Karpas-422 (cell line): ENCODE data around the gene NHLRC3. TPM values are rescaled to one million over a fixed set of nuclear protein-coding genes. Genes with fewer than 3 reads are reported as not detected.
A peak's percentile ranks its signal among the peaks of the same experiment; 100 is the strongest.

Source experiments
- DNase-seq: peaks from one replicate; pipeline ENCODE4 v3.0.0-alpha.2; 2015
- H2AFZ ChIP-seq: fragments of 200-600 bp; sonication (generic); 2 replicates; pipeline ENCODE4 v1.6.1; 2014; ENCODE audit warnings: antibody characterized with exemption, low read length, mixed read lengths
- H3K27ac ChIP-seq: fragments of 200-600 bp; sonication (generic); 2 replicates; pipeline ENCODE4 v1.5.1; 2014; ENCODE audit warnings: mild to moderate bottlenecking, low read length, moderate library complexity
- H3K27me3 ChIP-seq: fragments of 200-600 bp; sonication (generic); 2 replicates; pipeline ENCODE4 v1.6.1; 2014; ENCODE audit warnings: low read length, mixed read lengths
- H3K36me3 ChIP-seq: fragments of 200-600 bp; sonication (generic); 2 replicates; pipeline ENCODE4 v1.6.1; 2014; ENCODE audit warnings: low read length, mixed read lengths; ENCODE audit not compliant: insufficient read depth
- H3K4me1 ChIP-seq: fragments of 200-600 bp; sonication (generic); 2 replicates; pipeline ENCODE4 v1.6.1; 2014; ENCODE audit warnings: mild to moderate bottlenecking, low read length, mixed read lengths
- H3K4me2 ChIP-seq: fragments of 200-600 bp; sonication (generic); 2 replicates; pipeline ENCODE4 v1.6.1; 2014; ENCODE audit warnings: low read length, low read depth, mild to moderate bottlenecking; ENCODE audit not compliant: poor library complexity, severe bottlenecking
- H3K4me3 ChIP-seq: fragments of 200-600 bp; sonication (generic); 2 replicates; pipeline ENCODE4 v1.5.1; 2014; ENCODE audit warnings: mild to moderate bottlenecking, antibody characterized with exemption, low read length, mixed read lengths
- H3K79me2 ChIP-seq: fragments of 200-600 bp; sonication (generic); 2 replicates; pipeline ENCODE4 v1.6.1; 2014; ENCODE audit warnings: mild to moderate bottlenecking, low read length, mixed read lengths
- H3K9ac ChIP-seq: fragments of 200-600 bp; sonication (generic); 2 replicates; pipeline ENCODE4 v1.6.0; 2014; ENCODE audit warnings: low read length
- H3K9me2 ChIP-seq: fragments of 200-600 bp; sonication (generic), shearing (Covaris generic); replicated peaks from 2 replicates; pipeline ENCODE4 v1.6.0; 2014; ENCODE audit warnings: mild to moderate bottlenecking, low read length, moderate library complexity; ENCODE audit not compliant: insufficient read depth
- H3K9me3 ChIP-seq: fragments of 300-700, 200-600 bp; sonication (generic); 2 replicates; pipeline ENCODE4 v1.6.1; 2014; ENCODE audit warnings: low read length, mixed read lengths
- H4K20me1 ChIP-seq: fragments of 200-600 bp; sonication (generic); 2 replicates; pipeline ENCODE4 v1.6.1; 2014; ENCODE audit warnings: mild to moderate bottlenecking, antibody characterized with exemption, low read length, low read depth; ENCODE audit not compliant: insufficient read depth
- total RNA-seq: library from RNA; depleted of rRNA; stranded (reverse); fragments of >200 nt; shearing (Covaris generic); gene quantifications from 2 replicates; pipeline ENCODE4 v1.2.3, GENCODE V29; 2014; ENCODE audit warnings: low replicate concordance

The NHLRC3 gene
- total RNA-seq, 1 experiment from 2014 or later: 52.4 TPM

DNA sequence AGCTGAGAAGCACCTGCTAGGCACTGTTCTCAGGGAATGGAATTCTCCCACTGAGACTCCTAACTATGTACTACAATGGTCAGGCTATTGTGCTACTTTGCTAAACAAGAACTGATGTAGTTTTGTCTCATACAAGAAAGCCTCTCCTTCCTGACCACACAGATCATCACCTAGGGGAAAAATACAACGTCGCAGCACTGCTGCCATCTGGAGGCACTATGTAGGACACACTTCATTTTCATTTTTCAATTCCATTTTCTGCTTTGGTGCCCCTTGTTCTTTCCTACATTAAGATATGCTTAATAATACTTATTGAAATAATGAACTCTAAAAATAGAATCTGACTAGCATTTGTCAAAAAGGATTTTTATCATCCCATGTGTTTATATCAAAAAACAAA is 21.5 kb upstream of the NHLRC3 start:
- H3K4me1 ChIP-seq: no peaks in the 10 kb centered on the region
- no peaks in the 10 kb centered on the region for H3K9me3 ChIP-seq
- H3K36me3 ChIP-seq: peaks cover 68% of the 10 kb centered on the region
- H3K4me3 ChIP-seq: no peak overlapping the region
- H3K79me2 ChIP-seq: peaks cover 6% of the 10 kb centered on the region
- no peaks in the 10 kb centered on the region for H3K9me2 ChIP-seq
- no peaks in the 10 kb centered on the region; the same call in 1 of the 2 replicates for H4K20me1 ChIP-seq
- no peak overlapping the region for H2AFZ ChIP-seq
- peak; percentile 54 for DNase-seq
- H3K4me2 ChIP-seq: no peak overlapping the region
- H3K27ac ChIP-seq: no peak overlapping the region
- no peak overlapping the region for H3K9ac ChIP-seq
- H3K27me3 ChIP-seq: no peaks in the 10 kb centered on the region

GRCh38 chr13:39020853-39021462 is 17.3 kb upstream of the NHLRC3 start:
- no peak for DNase-seq
- Histone ChIP-seq H4K20me1 (no peaks in the 10 kb centered on the region), H3K79me2 (peaks cover 21% of the 10 kb centered on the region), H3K27me3 (no peaks in the 10 kb centered on the region), H3K36me3 (peaks cover 67% of the 10 kb centered on the region; the same call in 1 of the 2 replicates), H3K9me3 (no peaks in the 10 kb centered on the region), H3K4me1 (no peaks in the 10 kb centered on the region), H3K9ac (no peak overlapping the region), H3K4me2 (no peak overlapping the region), H2AFZ (no peak overlapping the region), H3K27ac (no peak overlapping the region), H3K4me3 (no peak overlapping the region), H3K9me2 (no peaks in the 10 kb centered on the region)

- Histone ChIP-seq H3K27ac (no peak overlapping the region), H3K9me3 (no peaks in the 10 kb centered on the region), H3K4me3 (no peak overlapping the region), H3K36me3 (peaks cover 71% of the 10 kb centered on the region; the same call in 1 of the 2 replicates), H3K27me3 (no peaks in the 10 kb centered on the region), H2AFZ (no peak overlapping the region), H3K9me2 (no peaks in the 10 kb centered on the region), H3K9ac (no peak overlapping the region), H3K79me2 (peaks cover 35% of the 10 kb centered on the region), H3K4me2 (no peak overlapping the region), H3K4me1 (no peaks in the 10 kb centered on the region), H4K20me1 (no peaks in the 10 kb centered on the region)
- DNase-seq: no peak
Measured at GRCh38 chr13:39023316-39023715, 14.9 kb upstream of the NHLRC3 start.

GRCh38 chr13:39023761-39024160 is 14.5 kb upstream of the NHLRC3 start:
- Histone ChIP-seq H3K4me2 (no peak overlapping the region), H3K79me2 (peaks cover 38% of the 10 kb centered on the region), H3K9me3 (no peaks in the 10 kb centered on the region), H2AFZ (no peak overlapping the region), H3K9ac (no peak overlapping the region), H3K4me1 (no peaks in the 10 kb centered on the region), H3K27ac (no peak overlapping the region), H3K4me3 (no peak overlapping the region), H4K20me1 (no peaks in the 10 kb centered on the region), H3K27me3 (no peaks in the 10 kb centered on the region), H3K36me3 (peaks cover 71% of the 10 kb centered on the region; the same call in 1 of the 2 replicates), H3K9me2 (no peaks in the 10 kb centered on the region)
- no peak for DNase-seq

DNA sequence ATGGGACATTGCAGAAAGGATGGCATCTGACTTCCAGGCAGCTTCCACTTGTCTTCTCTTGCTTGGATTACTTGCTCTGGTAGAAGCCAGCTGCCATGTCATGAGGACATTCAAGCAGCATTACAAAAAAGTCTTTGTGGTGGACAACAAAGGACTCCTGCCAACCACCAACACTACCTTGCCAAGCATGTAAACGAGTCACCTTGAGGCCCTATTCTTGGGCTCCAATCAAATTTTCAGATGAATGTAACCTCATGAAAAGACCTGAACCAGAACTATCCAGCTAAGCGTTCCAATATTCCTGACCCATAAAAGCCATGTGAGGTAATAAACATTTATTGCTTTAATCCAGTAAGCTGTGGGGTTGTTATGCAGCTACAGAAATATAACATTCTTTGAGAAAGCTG is 12.8 kb upstream of the NHLRC3 start:
- H2AFZ ChIP-seq: no peak overlapping the region
- no peaks in the 10 kb centered on the region for H3K4me1 ChIP-seq
- H3K9me2 ChIP-seq: no peaks in the 10 kb centered on the region
- H3K27ac ChIP-seq: no peak overlapping the region
- H4K20me1 ChIP-seq: no peaks in the 10 kb centered on the region
- H3K36me3 ChIP-seq: peaks cover 85% of the 10 kb centered on the region
- DNase-seq: no peak
- H3K79me2 ChIP-seq: peaks cover 51% of the 10 kb centered on the region
- no peaks in the 10 kb centered on the region for H3K9me3 ChIP-seq
- no peak overlapping the region for H3K4me3 ChIP-seq
- no peaks in the 10 kb centered on the region for H3K27me3 ChIP-seq
- no peak overlapping the region for H3K4me2 ChIP-seq
- no peak overlapping the region for H3K9ac ChIP-seq

DNA sequence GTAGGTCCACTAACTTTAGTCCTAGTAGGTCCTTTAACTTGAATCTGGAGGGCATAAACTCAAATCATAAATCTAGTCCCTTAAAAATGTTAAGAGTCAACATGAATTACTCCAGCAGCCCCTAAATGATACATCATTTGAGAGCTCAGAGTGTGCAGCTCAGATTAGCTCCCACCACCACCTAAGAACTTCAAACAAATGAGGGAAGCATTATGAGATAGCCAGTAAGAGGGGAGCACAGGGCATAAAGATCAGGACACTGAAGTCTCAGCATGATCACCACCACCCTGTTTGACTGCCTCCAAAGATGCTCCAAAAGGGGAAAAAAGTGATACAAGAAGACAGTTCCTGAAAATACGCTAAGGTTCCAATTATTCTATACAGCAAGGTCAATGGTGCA is 6.1 kb upstream of the NHLRC3 start:
- Histone ChIP-seq H3K9me3 (no peaks in the 10 kb centered on the region), H2AFZ (no peak overlapping the region), H3K9ac (no peak overlapping the region), H3K79me2 (peaks cover 94% of the 10 kb centered on the region), H3K36me3 (peaks cover 45% of the 10 kb centered on the region), H3K27me3 (no peaks in the 10 kb centered on the region), H3K4me2 (no peak overlapping the region), H3K4me3 (no peak overlapping the region), H3K4me1 (peaks cover 27% of the 10 kb centered on the region), H3K9me2 (no peaks in the 10 kb centered on the region), H4K20me1 (peaks cover 4% of the 10 kb centered on the region; the same call in 1 of the 2 replicates), H3K27ac (no peak overlapping the region)
- no peak for DNase-seq

DNA sequence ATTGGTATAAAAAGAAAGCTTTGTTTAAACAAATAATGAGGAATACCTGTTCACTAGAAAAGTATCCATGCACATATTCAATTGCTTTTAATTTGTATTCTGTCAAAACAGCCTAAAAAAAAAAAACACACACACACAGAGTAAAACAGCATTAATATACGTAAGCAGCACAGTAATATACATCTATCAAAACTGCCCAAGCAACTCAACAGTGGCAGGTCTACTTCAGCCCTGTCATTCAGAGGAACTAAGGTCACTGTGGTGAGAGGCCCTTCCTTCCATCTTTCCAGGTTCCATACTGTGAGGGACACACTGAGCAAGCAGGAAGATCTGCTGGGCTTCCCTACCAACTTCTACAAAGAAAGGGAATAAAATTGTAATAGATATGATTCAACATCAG is 4.2 kb upstream of the NHLRC3 start:
- no peak overlapping the region for H3K27ac ChIP-seq
- peaks cover 97% of the 10 kb centered on the region for H3K79me2 ChIP-seq
- H3K4me3 ChIP-seq: peak overlapping the region; percentile 73
- peaks cover 4% of the 10 kb centered on the region; the same call in 1 of the 2 replicates for H4K20me1 ChIP-seq
- H3K36me3 ChIP-seq: peaks cover 28% of the 10 kb centered on the region
- no peak overlapping the region for H2AFZ ChIP-seq
- DNase-seq: no peak
- H3K9ac ChIP-seq: peak overlapping the region; percentile 82; the same call in 1 of the 2 replicates
- peak overlapping the region; percentile 78 for H3K4me2 ChIP-seq
- H3K9me2 ChIP-seq: no peaks in the 10 kb centered on the region
- H3K27me3 ChIP-seq: no peaks in the 10 kb centered on the region
- H3K9me3 ChIP-seq: no peaks in the 10 kb centered on the region
- peaks cover 27% of the 10 kb centered on the region for H3K4me1 ChIP-seq

GRCh38 chr13:39035204-39035603 is 3.1 kb upstream of the NHLRC3 start:
- peak overlapping the region; percentile 78 for H3K4me2 ChIP-seq

More at GRCh38 chr13:39035204-39035603, 3.1 kb upstream of the NHLRC3 start:
- Histone ChIP-seq H3K9me3 (no peaks in the 10 kb centered on the region), H2AFZ (no peak overlapping the region), H4K20me1 (peaks cover 4% of the 10 kb centered on the region; the same call in 1 of the 2 replicates), H3K27me3 (no peaks in the 10 kb centered on the region), H3K9ac (peak overlapping the region; percentile 82), H3K4me3 (peak overlapping the region; percentile 73), H3K79me2 (peaks cover 97% of the 10 kb centered on the region), H3K4me1 (peaks cover 37% of the 10 kb centered on the region), H3K27ac (peak overlapping the region; percentile 75; the same call in 1 of the 2 replicates), H3K9me2 (no peaks in the 10 kb centered on the region), H3K36me3 (peaks cover 17% of the 10 kb centered on the region; the same call in 1 of the 2 replicates)
- DNase-seq: peak; percentile 65
